GM12878 (cell line): ENCODE measurements around the gene SENP6. TPM values are rescaled to one million over a fixed set of nuclear protein-coding genes. Genes with fewer than 3 reads are reported as not detected.

Experiments
- ATAC-seq: fragments of 200-7000 bp; cut with Tn5 transposase; 3 replicates; pipeline ENCODE4 v1.9.1; 2020; ENCODE audit warnings: mild to moderate bottlenecking, moderate library complexity
- BruUV-seq: library from RNA; stranded (reverse); fragments of 400-500 nt; replicated peaks from 2 replicates; lab custom pipeline; 2021; lab: Mats Ljungman, UMichigan
- CTCF ChIA-PET: fragments of 300-600 bp; sonication (Branson Sonifier 250); formaldehyde crosslinking; extraction: SDS; loops from one replicate; lab custom pipeline; 2021; ENCODE audit warnings: inconsistent platforms; lab: Yijun Ruan, JAX
- POLR2A ChIA-PET: fragments of 350-600 bp; formaldehyde crosslinking; extraction: SDS; loops from one replicate; lab custom pipeline; 2021; ENCODE audit warnings: inconsistent platforms; lab: Charles Lee
- RAD21 ChIA-PET: fragments of 300-600 bp; sonication (Branson Sonifier 250); formaldehyde crosslinking; loops from one replicate; lab custom pipeline; 2023; ENCODE audit warnings: antibody characterized with exemption; ENCODE audit not compliant: unreplicated experiment; lab: Charles Lee
- SMC1A ChIA-PET: fragments of 300-600 bp; sonication (Branson Sonifier 250); formaldehyde crosslinking; loops from one replicate; lab custom pipeline; 2023; ENCODE audit not compliant: unreplicated experiment, uncharacterized antibody; lab: Charles Lee
- DNase-seq: peaks from one replicate; pipeline ENCODE4 v3.0.0-alpha.2; 2011; ENCODE audit warnings: low read depth, low spot score
- FAIRE-seq: peaks from 3 replicates; lab custom pipeline; 2011; peaks lifted over from hg19 to GRCh38; lab: Jason Lieb, UNC
- H2AFZ ChIP-seq: 2 replicates; pipeline ENCODE4 v1.6.0; 2011; ENCODE audit warnings: low read depth, low read length, control low read depth; ENCODE audit not compliant: control insufficient read depth
- H3K27ac ChIP-seq: 2 replicates; pipeline ENCODE4 v1.5.1; 2011; ENCODE audit warnings: control low read depth; ENCODE audit not compliant: control insufficient read depth, insufficient read depth
- H3K27me3 ChIP-seq, 2 experiments: replicated peaks in 1 of 2; 2 replicates each; pipeline versions ENCODE4 v1.6.0 to v1.6.1; 2011; ENCODE audit warnings: low read length in 1 of 2; ENCODE audit not compliant: control insufficient read depth in 2 of 2, insufficient read depth in 2 of 2
- H3K36me3 ChIP-seq, 2 experiments: 2 replicates each; pipeline ENCODE4 v1.5.1; 2011; ENCODE audit warnings: low read length in 1 of 2; ENCODE audit not compliant: control insufficient read depth in 2 of 2, insufficient read depth in 2 of 2
- H3K4me1 ChIP-seq: 2 replicates; pipeline ENCODE4 v1.6.1; 2011; ENCODE audit warnings: mild to moderate bottlenecking, low read length, moderate library complexity, mixed read lengths; ENCODE audit not compliant: control insufficient read depth, insufficient read depth
- H3K4me2 ChIP-seq: 2 replicates; pipeline ENCODE4 v1.6.0; 2011; ENCODE audit warnings: control low read depth; ENCODE audit not compliant: control insufficient read depth, insufficient read depth
- H3K4me3 ChIP-seq: fragments of 200-600 bp; sonication (generic); 2 replicates; pipeline ENCODE4 v1.5.1; 2016
- H3K79me2 ChIP-seq: 2 replicates; pipeline ENCODE4 v1.6.0; 2011; ENCODE audit warnings: low read length; ENCODE audit not compliant: control insufficient read depth, insufficient read depth
- H3K9ac ChIP-seq: 2 replicates; pipeline ENCODE4 v1.8.0; 2011; ENCODE audit warnings: low read length, control low read depth, mixed read lengths; ENCODE audit not compliant: control insufficient read depth, insufficient read depth
- H3K9me3 ChIP-seq: replicated peaks from 3 replicates; pipeline ENCODE4 v1.5.1; 2011; ENCODE audit warnings: mild to moderate bottlenecking, low read length; ENCODE audit not compliant: control insufficient read depth, insufficient read depth
- H4K20me1 ChIP-seq: 2 replicates; pipeline ENCODE4 v1.6.0; 2011; ENCODE audit not compliant: control insufficient read depth, insufficient read depth
- BACH1 ChIP-seq: fragments of 450-650 bp; IDR thresholded peaks from 2 replicates; pipeline ENCODE4 v1.6.1; 2017; ENCODE audit warnings: mild to moderate bottlenecking, borderline replicate concordance
- CREB1 ChIP-seq: IDR thresholded peaks from 2 replicates; pipeline ENCODE4 v1.6.1; 2012; ENCODE audit warnings: low read depth, mild to moderate bottlenecking, inconsistent platforms
- EZH2 ChIP-seq: IDR thresholded peaks from 2 replicates; pipeline ENCODE4 v1.6.1; 2012; ENCODE audit warnings: low read depth, mild to moderate bottlenecking, control low read depth, inconsistent platforms, low read length, borderline replicate concordance; ENCODE audit not compliant: control insufficient read depth
- GABPA ChIP-seq: IDR thresholded peaks from 2 replicates; pipeline ENCODE4 v1.6.1; 2014; ENCODE audit warnings: antibody characterized with exemption, low read depth, mild to moderate bottlenecking, inconsistent platforms
- IKZF1 ChIP-seq: fragments of 450-650 bp; conservative IDR thresholded peaks from 2 replicates; pipeline ENCODE4 v1.6.1; 2017; ENCODE audit warnings: antibody characterized with exemption, mild to moderate bottlenecking
- IKZF2 ChIP-seq, 2 experiments: fragments of 450-650 bp; IDR thresholded peaks; 2 replicates each; pipeline ENCODE4 v1.6.1; 2017; ENCODE audit warnings: mild to moderate bottlenecking in 2 of 2, moderate library complexity in 2 of 2
- KAT2A ChIP-seq: conservative IDR thresholded peaks from 2 replicates; pipeline ENCODE4 v1.6.1; 2011; ENCODE audit warnings: low read depth, low read length; ENCODE audit not compliant: control insufficient read depth
- NR2C1 ChIP-seq: fragments of 450-650 bp; IDR thresholded peaks from 2 replicates; pipeline ENCODE4 v1.6.1; 2017; ENCODE audit warnings: antibody characterized with exemption, mild to moderate bottlenecking, moderate library complexity
- RCOR1 ChIP-seq: conservative IDR thresholded peaks from 2 replicates; pipeline ENCODE4 v1.6.1; 2012; ENCODE audit warnings: low read depth, low read length, improper control_type of control experiment
- RUNX3 ChIP-seq: IDR thresholded peaks from 2 replicates; pipeline ENCODE4 v1.6.1; 2012; ENCODE audit warnings: low read length, inconsistent platforms
- SIN3A ChIP-seq: IDR thresholded peaks from 2 replicates; pipeline ENCODE4 v1.6.1; 2012; ENCODE audit warnings: low read depth, low read length, improper control_type of control experiment
- SUPT20H ChIP-seq: IDR thresholded peaks from 2 replicates; pipeline ENCODE4 v1.6.1; 2011; ENCODE audit warnings: low read depth, mild to moderate bottlenecking, low read length, moderate library complexity, borderline replicate concordance; ENCODE audit not compliant: control insufficient read depth
- ZSCAN29 ChIP-seq: fragments of 450-650 bp; IDR thresholded peaks from 2 replicates; pipeline ENCODE4 v1.6.1; 2017; ENCODE audit warnings: mild to moderate bottlenecking, moderate library complexity
- WGBS: methylation state at CpG from one replicate; pipeline ENCODE4 v1.1.6; 2016; ENCODE audit warnings: low lambda C conversion rate; ENCODE audit not compliant: insufficient replicate concordance, insufficient coverage; ENCODE audit errors: missing lambda C conversion rate; 5-methylcytosine and 5-hydroxymethylcytosine counted together
- in situ Hi-C: fragments of 300-500 bp; cut with MboI; formaldehyde crosslinking; loops from 9 replicates; pipeline ENCODE4 v1.14.3; 2018; ENCODE audit warnings: mixed read lengths
- intact Hi-C: fragments of 100-400 bp; cut with micrococcal nuclease; formaldehyde crosslinking; loops from one replicate; pipeline ENCODE4 v1.14.2; 2022; ENCODE audit not compliant: unreplicated experiment
- polyA plus RNA-seq, 11 experiments: library from polyadenylated mRNA; depleted of rRNA in 4 of 11; unstranded in 6 of 11; stranded (reverse) in 5 of 11; fragments of >200 nt; fragmentation: Nextera tagmentation in 4 of 11; fragmentation: Illumina TruSeq in 1 of 11; extraction: Ambion mirVana in 4 of 11; extraction: Trizol in 1 of 11; gene quantifications; 1 replicate in 1 of 11; 2 replicates in 10 of 11; pipeline versions ENCODE4 v1.2.1 to v1.2.3, GENCODE V29; 2011 to 2016; ENCODE audit warnings: inconsistent platforms in 2 of 11, missing spikeins in 2 of 11, low read depth in 1 of 11
- total RNA-seq, 4 experiments: library from RNA; depleted of rRNA in 3 of 4; stranded (reverse); fragments of >200 nt in 3 of 4; fragmentation: Illumina TruSeq in 1 of 4; extraction: Trizol in 1 of 4; gene quantifications; 2 replicates each; pipeline versions ENCODE4 v1.2.1 to v1.2.3, GENCODE V29; 2013 to 2021
- TF ChIP-seq, protein P1 (sequence below): fragments of 450-650 bp; IDR thresholded peaks from 2 replicates; pipeline ENCODE4 v1.6.1; 2016; ENCODE audit warnings: mild to moderate bottlenecking
- TF ChIP-seq, protein P2 (sequence below): fragments of 450-650 bp; IDR thresholded peaks from 2 replicates; pipeline ENCODE4 v1.6.1; 2014; ENCODE audit warnings: mild to moderate bottlenecking

The SENP6 gene
- total and polyA plus RNA-seq, 10 of the 15 experiments (the other 5 are each of a cell fraction or from before 2014, with no cell fraction given), result 10.7 to 70.0 (median 42.3) TPM

DNA sequence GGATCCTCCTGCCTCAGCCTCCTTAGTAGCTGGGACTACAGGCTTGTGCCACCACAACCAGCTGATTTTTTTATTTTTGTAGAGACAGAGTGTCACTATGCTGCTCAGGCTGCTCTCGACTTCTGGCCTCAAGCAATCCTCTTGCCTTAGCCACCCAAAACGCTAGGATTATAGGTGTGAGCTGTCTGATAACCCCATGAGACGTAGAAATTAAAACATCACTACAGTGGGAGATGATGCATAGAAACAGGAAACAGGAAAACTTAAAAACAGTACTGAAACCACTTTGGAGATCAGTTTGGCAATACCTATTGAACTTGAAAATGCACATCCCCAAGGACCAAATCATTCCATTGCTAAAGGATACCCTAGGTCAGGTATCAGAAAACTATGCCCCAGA is 10.8 kb downstream of the SENP6 start:
- Histone ChIP-seq H3K4me2 (peak overlapping the region; percentile 45), H3K79me2 (peaks cover 93% of the 10 kb centered on the region), H2AFZ (no peak overlapping the region), H3K9me3 (no peaks in the 10 kb centered on the region; the same call in 1 of the 3 replicates), H3K4me1 (peaks cover 34% of the 10 kb centered on the region), H3K4me3 (0 out of 2 replicates have a peak overlapping the region, but pooled peaks have one; percentile 45), H3K27ac (peak overlapping the region; percentile 43; the same call in 1 of the 2 replicates), H3K27me3 (no peaks in the 10 kb centered on the region), H3K9ac (no peak overlapping the region), H4K20me1 (peaks cover 4% of the 10 kb centered on the region; the same call in 1 of the 2 replicates), H3K36me3 (no peaks in the 10 kb centered on the region; a peak in 1 of 4 replicates)
- SMC1A ChIA-PET, result interaction anchor here (0.7 to 1.8 kb wide), 5 partner anchors 9 to 131 kb away, joined by 3 to 5 read pairs (median 3); no protein-coding TSS in a partner anchor
- TF ChIP-seq IKZF2 (IDR thresholded peaks at IDR 0.05) (0 out of 4 replicates have a peak, but pooled peaks have one; percentile 25 to 29), BACH1 (no peak), IKZF1 (peak; percentile 51; the same call in 1 of the 2 replicates)
- in situ Hi-C loops (no loop called here), intact Hi-C loops (no loop called here)
- CTCF ChIA-PET, result interaction anchor here (1.1 to 1.3 kb wide), 2 partner anchors 10 to 345 kb away, joined by 3 to 5 read pairs; no protein-coding TSS in a partner anchor
- ATAC-seq (peak; percentile 46), DNase-seq (no peak), FAIRE-seq (peak; percentile 7)
- RAD21 ChIA-PET, result interaction anchor here (0.6 to 1.3 kb wide), 6 partner anchors 9 to 403 kb away, joined by 3 to 5 read pairs (median 3); no protein-coding TSS in a partner anchor
- no TSS peak for BruUV-seq
- 39% methylated on average over 3 of the region's 3 CpGs for WGBS
- POLR2A ChIA-PET, result interaction anchor here (3.3 kb wide), 1 partner anchor 9 kb away, joined by 22 read pairs; the partner anchor contains the start of gene SENP6

DNA sequence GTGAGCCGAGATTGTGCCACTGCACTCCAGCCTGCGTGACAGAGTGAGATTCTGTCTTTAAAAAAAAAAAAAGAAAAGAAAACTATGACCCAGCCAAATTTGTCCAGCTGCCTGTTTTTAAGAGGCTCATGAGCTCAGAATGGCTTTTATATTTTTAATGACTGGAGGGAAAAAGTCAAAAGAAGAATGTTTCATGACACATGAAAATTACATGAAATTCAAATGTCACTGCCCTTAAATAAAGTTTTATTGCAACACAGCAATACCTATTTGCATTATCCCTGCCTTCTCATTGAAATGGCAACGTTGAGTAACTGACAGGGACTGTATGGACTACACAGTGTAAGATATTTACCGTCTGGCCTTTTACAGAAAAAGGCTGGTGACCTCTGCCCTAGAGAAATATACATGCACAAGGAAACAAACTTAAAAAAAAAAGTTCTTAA is 11.4 kb downstream of the SENP6 start:
- H4K20me1 ChIP-seq, result peaks cover 2% of the 10 kb centered on the region; the same call in 1 of the 2 replicates
- ChIA-PET POLR2A (interaction anchor here (3.3 kb wide), 1 partner anchor 10 kb away, joined by 22 read pairs; the partner anchor contains the start of gene SENP6), SMC1A (interaction anchor here (0.6 to 1.8 kb wide), 5 partner anchors 10 to 91 kb away, joined by 3 to 5 read pairs (median 3); no protein-coding TSS in a partner anchor), RAD21 (interaction anchor here (0.7 kb wide), 1 partner anchor 18 kb away, joined by 3 read pairs; no protein-coding TSS in a partner anchor), CTCF (interaction anchor here (1.3 kb wide), 1 partner anchor 50 kb away, joined by 3 read pairs; no protein-coding TSS in a partner anchor)
- no peak for FAIRE-seq
- H3K4me2 ChIP-seq, result peak overlapping the region; percentile 71
- H3K27me3 ChIP-seq, result no peaks in the 10 kb centered on the region
- H3K4me3 ChIP-seq, result no peak overlapping the region
- ATAC-seq, result peak; percentile 12; the same call in 1 of the 3 replicates
- peaks cover 2% of the 10 kb centered on the region for H3K9me3 ChIP-seq
- BruUV-seq, result no TSS peak
- 73% methylated on average over 3 of the region's 4 CpGs for WGBS
- no peak for DNase-seq
- in situ Hi-C loops (no loop called here), intact Hi-C loops (no loop called here)
- peaks cover 34% of the 10 kb centered on the region for H3K4me1 ChIP-seq
- H3K27ac ChIP-seq, result peak overlapping the region; percentile 41; the same call in 1 of the 2 replicates
- no peak overlapping the region for H2AFZ ChIP-seq
- H3K36me3 ChIP-seq, result no peaks in the 10 kb centered on the region; a peak in 1 of 4 replicates
- H3K79me2 ChIP-seq, result peaks cover 93% of the 10 kb centered on the region
- H3K9ac ChIP-seq, result no peak overlapping the region
- no peak for TF ChIP-seq EZH2
- TF ChIP-seq RCOR1, result no peak
- no peak for TF ChIP-seq GABPA
- TF ChIP-seq SIN3A, result no peak
- TF ChIP-seq, protein P1, sequence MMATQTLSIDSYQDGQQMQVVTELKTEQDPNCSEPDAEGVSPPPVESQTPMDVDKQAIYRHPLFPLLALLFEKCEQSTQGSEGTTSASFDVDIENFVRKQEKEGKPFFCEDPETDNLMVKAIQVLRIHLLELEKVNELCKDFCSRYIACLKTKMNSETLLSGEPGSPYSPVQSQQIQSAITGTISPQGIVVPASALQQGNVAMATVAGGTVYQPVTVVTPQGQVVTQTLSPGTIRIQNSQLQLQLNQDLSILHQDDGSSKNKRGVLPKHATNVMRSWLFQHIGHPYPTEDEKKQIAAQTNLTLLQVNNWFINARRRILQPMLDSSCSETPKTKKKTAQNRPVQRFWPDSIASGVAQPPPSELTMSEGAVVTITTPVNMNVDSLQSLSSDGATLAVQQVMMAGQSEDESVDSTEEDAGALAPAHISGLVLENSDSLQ, result no peak
- no peak for TF ChIP-seq SUPT20H
- TF ChIP-seq, protein P2, sequence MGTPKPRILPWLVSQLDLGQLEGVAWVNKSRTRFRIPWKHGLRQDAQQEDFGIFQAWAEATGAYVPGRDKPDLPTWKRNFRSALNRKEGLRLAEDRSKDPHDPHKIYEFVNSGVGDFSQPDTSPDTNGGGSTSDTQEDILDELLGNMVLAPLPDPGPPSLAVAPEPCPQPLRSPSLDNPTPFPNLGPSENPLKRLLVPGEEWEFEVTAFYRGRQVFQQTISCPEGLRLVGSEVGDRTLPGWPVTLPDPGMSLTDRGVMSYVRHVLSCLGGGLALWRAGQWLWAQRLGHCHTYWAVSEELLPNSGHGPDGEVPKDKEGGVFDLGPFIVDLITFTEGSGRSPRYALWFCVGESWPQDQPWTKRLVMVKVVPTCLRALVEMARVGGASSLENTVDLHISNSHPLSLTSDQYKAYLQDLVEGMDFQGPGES, result no peak
- TF ChIP-seq KAT2A, result no peak
- 0 out of 2 replicates have a peak, but pooled peaks have one; percentile 7 for TF ChIP-seq NR2C1
- TF ChIP-seq RUNX3, result no peak
- no peak for TF ChIP-seq ZSCAN29
- no peak for TF ChIP-seq CREB1
